HG03432 (cell line): ENCODE measurements around the gene HSPA1B.

ENCODE experiments used
- ATAC-seq: cut with Tn5 transposase; IDR thresholded peaks from one replicate; pipeline ENCODE4 v1.9.1; 2021; ENCODE audit warnings: mild to moderate bottlenecking, moderate library complexity; ENCODE audit not compliant: unreplicated experiment

The HSPA1B gene

DNA sequence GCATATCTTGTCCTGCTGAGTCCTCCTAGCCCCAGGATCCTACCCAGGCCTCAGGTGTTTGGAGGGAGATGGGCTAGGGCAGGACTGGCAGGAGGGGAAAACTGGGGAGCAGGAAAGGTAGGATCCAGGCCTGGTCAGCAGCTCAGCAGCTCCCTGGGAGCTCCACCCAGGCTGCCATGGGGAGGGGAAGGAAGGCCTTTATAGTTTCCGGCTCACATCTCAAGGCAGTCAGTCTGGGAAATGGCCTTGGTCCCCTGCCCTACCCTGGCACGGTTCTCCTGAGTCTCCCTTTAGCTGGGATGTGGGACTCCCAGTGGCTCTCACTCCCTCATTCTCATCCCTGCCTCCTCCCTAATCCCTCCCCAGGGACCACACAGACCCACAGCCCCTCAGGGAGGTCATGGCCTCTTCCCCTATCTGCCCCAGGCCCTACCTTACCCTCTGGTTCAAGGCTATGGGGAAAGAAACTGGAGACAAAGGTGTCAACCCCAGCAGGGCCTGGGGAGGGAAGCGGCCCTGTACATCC lies 49.6 kb downstream of the HSPA1B start:
- no peak for ATAC-seq

DNA sequence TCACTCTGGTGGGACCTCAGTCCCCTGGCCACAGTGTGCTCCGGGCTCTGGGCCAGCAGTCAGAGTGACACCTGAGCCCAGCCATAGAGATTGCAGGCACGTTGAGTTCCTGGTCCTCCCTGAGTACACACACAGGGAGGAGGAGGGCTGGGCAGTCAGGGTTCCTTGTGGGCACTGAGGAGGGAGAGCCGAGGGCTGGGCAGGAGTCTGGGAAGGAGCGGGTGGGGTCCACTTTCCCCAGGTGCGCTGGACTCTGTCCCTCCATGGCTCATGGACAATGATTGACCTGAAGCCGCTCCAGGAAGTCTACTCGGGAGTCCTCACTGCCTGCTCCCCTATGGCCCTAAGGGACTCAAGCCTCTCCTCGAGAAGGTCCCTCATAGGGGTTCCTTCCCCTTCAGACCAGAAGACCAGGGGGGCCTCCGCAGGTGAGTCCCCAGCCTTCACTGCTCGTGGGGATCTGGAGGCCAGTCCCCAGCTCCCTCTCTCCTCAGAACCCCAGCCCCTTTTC lies 50.2 kb downstream of the HSPA1B start:
- ATAC-seq: no peak

DNA sequence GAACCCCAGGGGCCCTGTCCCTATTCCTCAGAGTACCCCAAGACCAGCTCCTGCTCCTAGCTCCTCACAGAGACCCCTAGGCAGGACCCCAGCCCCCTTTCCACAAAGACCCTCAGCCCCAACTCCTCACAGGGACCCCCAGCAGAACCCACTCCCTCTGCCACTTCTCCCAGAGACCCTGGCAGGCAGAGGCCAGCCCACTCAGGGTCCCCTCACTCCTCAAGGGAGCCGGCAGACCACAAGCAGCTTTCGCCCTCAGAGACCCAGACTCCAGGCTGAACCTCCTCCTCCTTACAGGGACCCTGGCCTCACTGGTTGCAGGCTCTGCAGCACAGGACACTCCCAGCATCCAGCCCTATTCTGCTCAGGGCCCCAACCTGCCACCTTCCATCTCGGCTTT lies 50.7 kb downstream of the HSPA1B start:
- no peak for ATAC-seq

DNA sequence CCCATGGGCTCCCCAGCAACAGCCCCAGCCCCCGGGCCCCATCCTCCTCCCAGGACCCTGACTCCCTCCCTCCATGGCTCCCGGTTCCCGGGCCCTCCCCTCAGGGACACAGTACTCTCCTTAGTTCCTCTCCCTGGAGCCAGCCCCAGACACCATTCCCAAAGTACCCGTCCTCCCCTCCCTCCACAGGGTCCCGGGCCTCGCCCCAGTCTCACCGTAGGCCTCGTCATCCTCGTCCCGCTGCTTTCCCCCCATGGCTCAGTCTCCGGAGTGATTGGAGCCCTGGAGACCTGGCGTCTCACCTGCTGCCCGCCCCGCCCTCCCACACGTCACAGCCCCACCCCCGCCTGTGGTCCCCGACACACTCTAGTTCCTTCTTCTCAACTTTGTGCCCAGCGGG lies 51.2 kb downstream of the HSPA1B start, which contains the start of gene SLC44A4:
Gene SLC44A4, minus strand, starts transcription at position 272 of the 400 bp plus-strand sequence. Its CDS starts 17 bp downstream, at position 255.
- ATAC-seq: no peak

DNA sequence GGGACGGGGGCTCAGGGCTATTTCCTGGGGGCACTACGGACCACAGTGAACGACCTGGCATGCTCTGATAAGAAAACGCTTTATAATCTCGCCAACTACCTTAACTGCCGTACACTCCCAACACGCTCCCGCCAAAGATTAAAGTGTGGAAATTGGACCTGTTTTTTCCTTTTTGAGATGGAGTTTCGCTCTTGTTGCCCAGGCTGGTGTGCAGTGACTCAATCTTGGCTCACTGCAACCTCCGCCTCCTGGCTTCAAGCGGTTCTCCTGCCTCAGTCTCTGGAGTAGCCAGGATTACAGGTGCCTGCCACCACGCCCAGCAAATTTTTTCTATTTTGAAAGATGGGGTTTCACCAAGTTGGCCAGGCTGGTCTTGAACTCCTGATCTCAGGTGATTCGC lies 51.6 kb downstream of the HSPA1B start:
- ATAC-seq: no peak
